ENCODE data around the gene TCP11L1. TPM values are rescaled to one million over a fixed set of nuclear protein-coding genes. Genes with fewer than 3 reads are reported as not detected.
"Not testable (repeated sequence)": the region's sequence is repeated elsewhere in the genome, so short reads cannot be mapped to it uniquely, and the experiment has no call there.

TCP11L1 gene
- total RNA-seq, 2 experiments from 2014 or later: 21.0 to 21.2 TPM

DNA sequence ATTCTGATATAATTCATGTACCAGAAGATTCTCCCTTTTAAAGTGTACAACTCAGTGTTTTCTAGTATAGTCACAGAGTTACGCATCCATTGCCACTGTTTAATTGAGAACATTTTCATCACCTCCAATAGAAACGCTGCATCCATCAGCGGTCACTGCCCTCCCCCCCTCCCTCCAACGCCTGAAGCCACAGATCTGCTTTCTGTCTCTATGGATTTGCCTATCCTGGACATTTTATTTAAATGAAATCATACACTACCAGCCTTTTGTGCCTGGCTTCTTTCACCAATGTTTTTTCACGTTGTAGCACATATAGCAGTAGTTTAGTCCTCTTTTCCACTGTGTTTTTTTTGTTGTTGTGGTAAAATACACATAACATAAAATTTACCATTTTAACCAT, 22.8 kb downstream of the TCP11L1 start:
- ChIA-PET CTCF (interaction anchor here (1.7 to 2.0 kb wide), 2 partner anchors 22 to 102 kb away, joined by 6 read pairs; partner anchors contain the start of gene TCP11L1), POLR2A (no interaction called here)

- ChIA-PET POLR2A (interaction anchor here (0.6 to 1.3 kb wide), 4 partner anchors 20 to 1007 kb away, joined by 3 to 6 read pairs (median 5); partner anchors contain the start of genes QSER1 and TCP11L1), CTCF (interaction anchor here (0.7 to 3.3 kb wide), 4 partner anchors 11 to 104 kb away, joined by 3 to 15 read pairs (median 4); partner anchors contain the start of gene TCP11L1)
These were observed 24.0 kb downstream of the TCP11L1 start for GRCh38 chr11:33063326-33063881.

DNA sequence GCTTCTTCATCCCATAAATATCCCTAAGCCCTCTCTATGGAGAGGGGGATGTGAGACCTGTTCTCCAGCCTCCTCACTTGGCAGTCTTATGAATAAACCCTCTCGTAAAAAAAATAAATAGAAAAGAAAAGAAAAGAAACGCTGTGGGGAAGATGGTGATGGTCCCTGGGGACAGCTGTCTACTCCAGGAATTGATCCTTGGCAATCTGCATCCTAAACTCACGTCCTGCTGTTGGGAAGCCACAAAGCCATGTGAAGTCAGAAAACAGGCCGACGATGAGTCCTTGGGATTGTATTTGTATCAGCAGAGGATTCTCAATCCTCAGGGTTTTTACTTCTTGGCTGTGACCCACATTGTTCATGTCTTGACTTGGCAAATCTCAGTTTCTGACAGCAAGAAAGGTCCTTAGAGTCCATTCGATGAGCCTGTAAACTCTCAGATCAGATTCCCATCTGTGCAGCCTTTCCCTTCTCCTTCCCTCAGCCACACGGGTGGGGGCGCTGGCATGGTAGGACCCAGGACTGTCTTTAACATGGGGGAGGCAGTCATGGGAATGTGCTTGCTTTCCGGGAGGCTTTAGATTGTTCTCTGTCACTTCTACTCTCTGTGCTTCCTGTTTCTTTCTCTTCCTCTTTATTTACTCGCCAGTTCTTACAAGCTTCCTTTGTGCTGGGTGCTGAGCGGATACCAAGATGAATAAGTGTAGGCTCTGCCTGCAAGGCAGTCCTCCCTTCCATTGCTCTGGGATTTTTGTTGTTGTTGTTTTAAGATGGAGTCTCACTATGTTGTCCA, 24.9 kb downstream of the TCP11L1 start:
- ChIA-PET POLR2A (interaction anchor here (0.9 to 1.3 kb wide), 3 partner anchors 21 to 172 kb away, joined by 4 to 6 read pairs (median 6); partner anchors contain the start of genes QSER1 and TCP11L1), CTCF (interaction anchor here (0.7 to 3.3 kb wide), 8 partner anchors 10 to 106 kb away, joined by 3 to 15 read pairs (median 8); partner anchors contain the start of gene TCP11L1)

GRCh38 chr11:33064866-33065265, 25.5 kb downstream of the TCP11L1 start:
- POLR2A ChIA-PET: no interaction called here

GRCh38 chr11:33065445-33066178, 26.2 kb downstream of the TCP11L1 start:
- POLR2A ChIA-PET: no interaction called here
- CTCF ChIA-PET: interaction anchor here (0.7 to 3.3 kb wide), 18 partner anchors 8 to 133 kb away, joined by 3 to 15 read pairs (median 4); partner anchors contain the start of gene TCP11L1

More at GRCh38 chr11:33064866-33065265, 25.5 kb downstream of the TCP11L1 start:
- CTCF ChIA-PET: interaction anchor here (0.9 to 3.3 kb wide), 14 partner anchors 8 to 107 kb away, joined by 3 to 15 read pairs (median 4); partner anchors contain the start of gene TCP11L1

- ChIA-PET POLR2A (no interaction called here), CTCF (interaction anchor here (1.4 to 1.5 kb wide), 2 partner anchors 23 to 257 kb away, joined by 3 to 4 read pairs; no protein-coding TSS in a partner anchor)
These were observed 27.9 kb downstream of the TCP11L1 start for GRCh38 chr11:33067294-33067693.

DNA sequence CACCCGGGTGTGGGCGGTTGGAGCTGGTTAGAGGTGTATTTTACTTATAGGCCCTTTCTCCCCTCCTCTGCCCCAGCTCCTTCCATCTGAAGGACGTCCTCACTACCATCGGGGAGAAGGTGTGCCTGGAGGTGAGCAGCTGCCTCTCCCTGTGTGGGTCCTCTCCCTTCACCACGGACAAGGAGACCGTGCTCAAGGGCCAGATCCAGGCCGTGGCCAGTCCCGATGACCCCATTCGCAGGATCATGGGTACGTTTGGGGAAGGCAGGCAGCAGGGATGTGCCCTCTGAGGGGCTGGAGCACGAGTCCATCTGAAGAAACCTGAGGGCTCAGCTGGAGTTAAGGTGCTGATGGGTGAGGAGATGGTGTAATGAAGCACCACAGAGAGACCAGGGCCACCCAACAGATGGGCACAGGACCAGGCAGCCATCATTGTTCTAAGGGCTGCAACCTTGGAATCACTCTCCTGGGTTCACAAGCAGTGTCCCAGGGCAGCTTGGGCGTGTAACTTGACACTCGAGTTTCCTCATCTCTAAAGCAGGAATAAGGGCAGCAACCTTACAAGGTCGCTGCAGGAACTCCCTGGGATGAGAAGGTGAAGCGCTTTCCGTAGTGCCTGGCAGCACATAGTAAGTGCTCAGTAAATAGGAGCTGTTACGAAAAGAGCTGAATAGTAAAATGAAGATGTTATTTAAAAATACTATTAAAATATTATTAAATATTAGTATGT, 29.4 kb downstream of the TCP11L1 start:
- ChIA-PET CTCF (interaction anchor here (1.0 kb wide), 1 partner anchor 100 kb away, joined by 3 read pairs; no protein-coding TSS in a partner anchor), POLR2A (no interaction called here)

- CTCF ChIA-PET: interaction anchor here (1.3 kb wide), 1 partner anchor 113 kb away, joined by 3 read pairs; no protein-coding TSS in a partner anchor
- POLR2A ChIA-PET: no interaction called here
These were observed 33.1 kb downstream of the TCP11L1 start for GRCh38 chr11:33072465-33072864.

DNA sequence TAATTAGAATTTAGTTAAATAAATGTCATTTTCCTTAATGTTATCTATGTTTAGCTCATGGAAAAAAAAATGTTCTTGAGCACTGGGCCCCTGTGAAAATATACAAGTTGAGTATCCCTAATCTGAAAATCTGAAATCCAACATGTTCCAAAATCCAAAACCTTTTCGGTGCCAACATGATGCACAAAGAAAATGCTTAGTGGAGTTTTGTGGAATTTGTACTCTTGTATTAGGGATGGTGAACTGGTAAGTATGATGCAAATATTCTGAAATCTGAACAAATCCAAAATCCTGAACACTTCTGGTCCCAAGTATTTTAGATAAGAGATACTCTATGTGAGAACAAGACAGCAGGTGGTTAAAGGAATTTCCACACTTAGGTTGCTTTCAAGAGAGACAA, 44.5 kb downstream of the TCP11L1 start:
- ChIA-PET POLR2A (no interaction called here), CTCF (no interaction called here)

DNA sequence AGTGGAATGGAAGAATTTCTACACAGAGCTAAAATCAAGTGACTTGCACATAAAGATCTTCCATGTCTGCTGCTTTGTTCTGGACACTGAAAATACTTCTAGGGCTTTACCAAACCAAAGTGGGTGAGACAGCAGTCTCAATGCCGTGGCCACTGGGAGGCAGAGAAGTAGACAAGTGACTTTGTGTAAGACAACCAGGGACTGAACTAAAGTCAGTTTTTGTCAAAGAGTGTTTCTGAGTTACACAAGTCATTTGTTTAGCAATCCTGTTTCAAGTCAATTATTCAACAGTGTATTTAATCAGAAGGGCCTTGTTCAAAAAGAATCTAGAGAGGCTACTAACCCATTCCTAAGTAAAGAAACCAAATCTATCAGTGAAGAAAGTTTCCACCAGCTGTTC, 46.6 kb downstream of the TCP11L1 start:
- POLR2A ChIA-PET: no interaction called here

GRCh38 chr11:33089776-33090175, 50.4 kb downstream of the TCP11L1 start:
- POLR2A ChIA-PET: no interaction called here
- CTCF ChIA-PET: no interaction called here

More for the DNA sequence above, 46.6 kb downstream of the TCP11L1 start:
- CTCF ChIA-PET: no interaction called here

DNA sequence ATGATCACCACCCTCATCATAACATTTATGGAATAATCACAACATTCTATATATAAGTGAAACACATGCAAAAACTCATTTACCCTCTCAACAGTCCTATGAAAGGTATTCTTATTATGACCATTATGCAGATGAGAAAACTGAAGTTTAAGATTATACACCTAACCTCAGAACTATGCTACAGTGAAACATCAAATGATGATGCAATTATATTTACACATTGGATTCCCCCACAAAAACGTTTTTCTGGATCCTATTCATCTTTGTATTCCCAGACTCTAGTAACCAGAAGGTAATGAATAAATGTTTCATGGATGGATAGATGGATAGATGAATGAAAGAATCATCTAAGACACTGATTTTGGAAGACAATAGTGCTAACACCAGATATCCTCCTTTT, 54.8 kb downstream of the TCP11L1 start:
- ChIA-PET POLR2A (no interaction called here), CTCF (no interaction called here)

GRCh38 chr11:33103836-33104235, 64.5 kb downstream of the TCP11L1 start:
- CTCF ChIA-PET: no interaction called here
- POLR2A ChIA-PET: no interaction called here

GRCh38 chr11:33109294-33109895, 70.0 kb downstream of the TCP11L1 start:
- ChIA-PET CTCF (no interaction called here), POLR2A (no interaction called here)

GRCh38 chr11:33110083-33110482, 70.7 kb downstream of the TCP11L1 start:
- POLR2A ChIA-PET: no interaction called here

DNA sequence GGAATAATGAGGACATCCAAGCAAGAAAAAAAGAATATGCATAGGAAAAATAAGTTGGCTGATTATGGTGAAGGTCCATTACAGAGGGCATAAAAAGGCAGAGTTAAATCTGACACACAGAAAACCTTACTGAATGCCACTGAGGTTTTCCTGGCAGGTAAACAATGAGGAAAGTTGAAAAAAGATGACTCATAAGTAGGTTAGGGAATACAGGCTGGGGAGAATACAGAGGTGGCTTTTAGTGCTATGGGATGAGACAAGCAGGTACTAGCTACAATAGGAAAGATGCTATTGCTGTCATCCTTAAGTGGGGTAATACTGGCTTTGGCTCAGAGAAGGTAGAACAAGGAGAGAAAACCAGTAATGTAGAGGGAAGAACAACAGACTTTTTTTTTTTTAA, 77.2 kb downstream of the TCP11L1 start:
- ChIA-PET POLR2A (no interaction called here), CTCF (no interaction called here)

More at GRCh38 chr11:33110083-33110482, 70.7 kb downstream of the TCP11L1 start:
- CTCF ChIA-PET: interaction anchor here (0.5 kb wide), 1 partner anchor 56 kb away, joined by 3 read pairs; no protein-coding TSS in a partner anchor

GRCh38 chr11:33122696-33123095, 83.3 kb downstream of the TCP11L1 start:
- POLR2A ChIA-PET, CTCF ChIA-PET: not testable (repeated sequence)

Measured in activated CD8-positive, alpha-beta memory T cell treated with anti-CD3 and anti-CD28 coated beads for 36 hours (primary cell).